ENCODE measurements around the gene TFB1M.

TFB1M gene

GRCh38 chr6:155223646-155224451 lies 90.4 kb downstream of the TFB1M start:
- TF ChIP-seq FOXP2 (optimal IDR thresholded peaks at IDR 0.05; ENCODE audit: borderline replicate concordance, extremely low read depth, extremely low read length, insufficient read depth) (no peak), SIN3A (IDR thresholded peaks at IDR 0.05; ENCODE audit: borderline replicate concordance, insufficient read depth, low read length) (no peak), TAF1 (IDR thresholded peaks at IDR 0.05; ENCODE audit: borderline replicate concordance, insufficient read depth, low read length) (no peak), REST (IDR thresholded peaks at IDR 0.05; ENCODE audit: insufficient read depth in 1 of 2, low read depth in 2 of 2, low read length in 2 of 2) (no peak), POLR2AphosphoS5 (IDR thresholded peaks at IDR 0.05; ENCODE audit: low read depth, low read length) (no peak)

- TF ChIP-seq POLR2AphosphoS5 (IDR thresholded peaks at IDR 0.05; ENCODE audit: low read depth, low read length) (no peak), FOXP2 (optimal IDR thresholded peaks at IDR 0.05; ENCODE audit: borderline replicate concordance, extremely low read depth, extremely low read length, insufficient read depth) (no peak), SIN3A (IDR thresholded peaks at IDR 0.05; ENCODE audit: borderline replicate concordance, insufficient read depth, low read length) (no peak), REST (IDR thresholded peaks at IDR 0.05; ENCODE audit: insufficient read depth in 1 of 2, low read depth in 2 of 2, low read length in 2 of 2) (no peak), TAF1 (IDR thresholded peaks at IDR 0.05; ENCODE audit: borderline replicate concordance, insufficient read depth, low read length) (no peak)
Observed at GRCh38 chr6:155222506-155222905, 91.8 kb downstream of the TFB1M start.

DNA sequence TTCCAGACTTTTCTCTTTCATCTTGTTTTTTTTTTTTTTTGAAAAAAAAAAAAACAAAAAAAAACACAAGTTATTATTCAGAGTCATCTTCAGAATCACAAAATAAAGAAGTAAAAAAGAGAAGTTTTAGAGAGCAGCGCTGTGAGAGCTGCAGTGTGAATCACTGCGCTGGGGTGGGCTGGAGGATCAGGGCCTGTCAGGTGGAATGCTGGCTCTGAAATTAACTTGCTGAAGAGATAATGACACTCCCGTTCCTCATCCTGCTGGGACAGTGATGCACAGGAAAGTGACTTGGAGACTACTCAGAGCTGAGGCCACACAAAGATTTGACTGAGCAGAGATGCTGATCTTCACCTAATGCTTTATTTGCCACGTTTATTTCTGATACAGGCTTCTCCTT lies 93.2 kb downstream of the TFB1M start:
- no peak for TF ChIP-seq REST (IDR thresholded peaks at IDR 0.05; ENCODE audit: insufficient read depth in 1 of 2, low read depth in 2 of 2, low read length in 2 of 2)
- no peak for TF ChIP-seq FOXP2 (optimal IDR thresholded peaks at IDR 0.05; ENCODE audit: borderline replicate concordance, extremely low read depth, extremely low read length, insufficient read depth)
- TF ChIP-seq POLR2AphosphoS5 (IDR thresholded peaks at IDR 0.05; ENCODE audit: low read depth, low read length) = no peak
- TF ChIP-seq TAF1 (IDR thresholded peaks at IDR 0.05; ENCODE audit: borderline replicate concordance, insufficient read depth, low read length) = no peak
- no peak for TF ChIP-seq SIN3A (IDR thresholded peaks at IDR 0.05; ENCODE audit: borderline replicate concordance, insufficient read depth, low read length)

DNA sequence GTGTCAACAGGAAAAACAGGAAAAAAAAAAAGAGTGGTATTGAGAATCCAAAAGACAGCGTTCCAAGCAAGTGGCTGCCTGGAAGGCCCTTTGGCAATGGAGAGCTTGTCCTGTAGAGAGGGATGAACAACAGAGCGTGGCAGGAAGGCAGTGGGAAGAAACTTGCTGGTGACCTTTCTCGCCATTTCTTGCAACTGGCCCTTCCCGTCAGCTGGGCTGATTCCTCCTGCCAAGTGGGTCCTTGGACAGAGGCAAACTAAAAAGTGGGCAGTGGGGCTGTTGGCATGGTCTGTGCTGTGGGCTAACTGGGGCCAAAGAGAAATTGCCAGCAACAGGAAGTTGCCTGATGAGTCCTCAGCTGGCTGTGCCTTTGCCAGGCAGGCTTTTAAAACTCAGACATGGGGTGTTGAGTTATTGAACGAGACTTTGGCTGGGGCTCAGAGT lies 94.4 kb downstream of the TFB1M start:
- no peak for TF ChIP-seq POLR2AphosphoS5 (IDR thresholded peaks at IDR 0.05; ENCODE audit: low read depth, low read length)
- no peak for TF ChIP-seq TAF1 (IDR thresholded peaks at IDR 0.05; ENCODE audit: borderline replicate concordance, insufficient read depth, low read length)
- TF ChIP-seq FOXP2 (optimal IDR thresholded peaks at IDR 0.05; ENCODE audit: borderline replicate concordance, extremely low read depth, extremely low read length, insufficient read depth) = no peak
- TF ChIP-seq REST (IDR thresholded peaks at IDR 0.05; ENCODE audit: insufficient read depth in 1 of 2, low read depth in 2 of 2, low read length in 2 of 2) = no peak
- no peak for TF ChIP-seq SIN3A (IDR thresholded peaks at IDR 0.05; ENCODE audit: borderline replicate concordance, insufficient read depth, low read length)
